Epithelial cell of prostate (primary cell): ENCODE data around the gene SPSB4.

Source experiments
- DNase-seq: peaks from one replicate; pipeline ENCODE4 v3.0.0-alpha.2; 2011; ENCODE audit warnings: low read depth, low spot score
- H3K27ac ChIP-seq: fragments of 450-650 bp; 2 replicates; pipeline ENCODE4 v1.5.1; 2017; ENCODE audit warnings: mild to moderate bottlenecking

The SPSB4 gene

DNA sequence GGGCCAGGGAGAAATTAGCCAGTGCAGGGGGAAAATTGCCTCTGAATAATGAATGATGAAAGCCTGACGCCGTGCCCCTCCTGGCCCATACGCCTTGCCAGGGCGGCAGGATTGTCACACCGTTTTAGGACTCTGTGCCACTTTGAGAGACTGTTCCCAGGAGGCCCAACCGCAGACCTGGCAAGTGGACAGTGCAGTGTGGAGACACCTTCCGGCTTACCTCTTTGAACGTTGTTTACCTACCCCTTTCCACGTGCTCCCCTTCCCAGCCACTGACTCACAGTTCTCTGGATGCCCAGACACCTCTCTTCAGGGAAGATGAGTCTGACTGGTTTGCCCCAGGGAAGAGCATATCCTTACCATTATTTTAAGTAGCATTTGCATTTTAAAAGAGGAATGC is 96.5 kb downstream of the SPSB4 start:
- no peak overlapping the region for H3K27ac ChIP-seq
- DNase-seq, result peak; percentile 64

GRCh38 chr3:141148169-141148568 is 97.0 kb downstream of the SPSB4 start:
- DNase-seq, result no peak
- H3K27ac ChIP-seq, result no peak overlapping the region

- no peak overlapping the region for H3K27ac ChIP-seq
- DNase-seq, result no peak
Measured at GRCh38 chr3:141148770-141149169, 97.6 kb downstream of the SPSB4 start.

- no peak for DNase-seq
- H3K27ac ChIP-seq, result no peak overlapping the region
Measured at GRCh38 chr3:141150081-141150830, 99.1 kb downstream of the SPSB4 start.

- no peak for DNase-seq
Measured at GRCh38 chr3:141150931-141151330, 99.8 kb downstream of the SPSB4 start.

GRCh38 chr3:141151439-141151838 is 100.3 kb downstream of the SPSB4 start:
- DNase-seq, result no peak
- no peak overlapping the region for H3K27ac ChIP-seq

More at GRCh38 chr3:141150931-141151330, 99.8 kb downstream of the SPSB4 start:
- no peak overlapping the region for H3K27ac ChIP-seq

- DNase-seq, result no peak
- H3K27ac ChIP-seq, result no peak overlapping the region
Measured at GRCh38 chr3:141152130-141152529, 101.0 kb downstream of the SPSB4 start.

DNA sequence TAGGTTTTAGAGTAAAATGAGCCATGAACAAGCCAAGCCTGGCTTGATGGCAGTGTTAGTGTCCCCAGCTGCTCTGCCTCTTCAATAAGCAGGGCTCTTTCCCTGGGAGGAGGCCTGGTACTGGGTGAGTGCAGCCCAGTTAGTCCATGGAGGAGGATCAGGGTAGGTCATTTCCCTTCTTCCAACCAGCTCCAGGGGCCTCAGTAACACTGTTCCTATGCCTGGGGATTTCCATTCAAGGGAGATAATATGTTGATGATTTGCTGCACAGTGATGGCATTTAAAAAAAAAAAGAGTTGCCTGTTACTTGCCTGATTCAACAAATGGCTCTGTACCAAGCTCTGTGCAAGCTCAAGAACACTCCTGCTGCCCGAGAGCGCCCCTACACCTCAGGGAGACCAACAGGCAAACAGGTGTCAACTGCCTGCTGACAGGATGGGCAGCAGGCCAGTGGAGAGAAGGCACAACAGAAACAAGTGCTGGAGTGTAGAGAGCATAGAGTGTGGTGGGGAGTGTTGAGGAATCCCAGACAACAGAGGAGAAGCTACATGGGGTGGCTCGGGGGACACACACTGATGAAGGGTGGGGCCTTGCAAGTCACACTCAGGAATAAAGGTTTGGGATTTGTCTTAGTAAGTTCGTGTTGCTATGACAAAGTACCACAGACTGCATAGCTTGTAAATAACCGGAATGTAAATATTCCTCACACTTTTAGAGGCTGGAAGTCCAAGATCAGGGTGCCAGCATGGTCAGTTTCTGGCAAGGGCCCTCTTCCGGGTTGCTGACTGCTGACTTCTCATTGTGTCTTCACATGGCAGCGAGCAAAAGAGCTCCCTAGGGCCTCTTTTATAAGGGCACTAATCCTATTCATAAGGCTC is 101.9 kb downstream of the SPSB4 start:
- H3K27ac ChIP-seq, result no peak overlapping the region
- DNase-seq, result no peak

DNA sequence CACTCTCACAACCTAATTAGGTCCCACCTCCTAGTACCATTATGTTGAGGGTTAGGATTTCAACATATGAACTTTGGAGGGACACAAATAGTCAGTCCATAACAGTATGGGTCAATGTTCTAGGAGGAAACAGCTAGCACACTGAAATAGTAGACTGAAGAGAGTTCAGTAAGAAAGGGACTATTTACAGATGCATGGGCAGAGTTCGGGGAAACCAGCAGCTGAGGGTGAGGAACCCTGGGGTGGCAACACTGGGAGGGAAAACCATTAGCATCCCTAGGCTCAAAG is 102.5 kb downstream of the SPSB4 start:
- H3K27ac ChIP-seq, result no peak overlapping the region
- DNase-seq, result no peak

- DNase-seq, result no peak
- H3K27ac ChIP-seq, result no peak overlapping the region
Measured at GRCh38 chr3:141164852-141165251, 113.7 kb downstream of the SPSB4 start.

- no peak overlapping the region for H3K27ac ChIP-seq
- no peak for DNase-seq
Measured at GRCh38 chr3:141167681-141168080, 116.5 kb downstream of the SPSB4 start.

DNA sequence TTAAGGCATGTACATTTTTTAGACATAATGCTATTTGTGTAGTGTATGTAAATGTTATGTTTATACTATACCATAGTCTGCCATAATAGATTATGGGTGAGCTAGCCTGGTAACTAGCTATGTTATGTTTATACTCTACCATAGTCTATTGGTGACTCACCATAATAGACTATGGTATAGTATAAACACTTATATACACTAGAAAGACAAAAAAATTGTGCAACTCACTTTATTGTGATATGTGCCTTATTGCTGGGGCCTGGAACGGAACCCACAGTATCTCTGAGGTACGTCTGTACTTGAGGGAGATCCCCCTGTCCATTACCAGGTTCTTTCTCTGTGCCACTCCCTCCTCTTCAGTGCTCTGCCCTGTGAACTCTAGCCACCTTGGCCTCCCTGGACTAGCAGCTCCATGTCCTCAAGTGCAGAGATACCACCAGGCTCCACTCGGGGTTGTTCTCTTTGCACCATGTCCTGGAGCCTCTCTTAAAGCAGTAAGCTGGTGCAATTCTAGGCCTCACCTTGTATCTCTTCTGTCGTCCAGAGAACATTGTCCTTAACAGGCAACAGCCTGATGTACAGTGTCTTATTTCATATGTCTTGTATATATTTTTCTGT is 119.6 kb downstream of the SPSB4 start:
- no peak for DNase-seq
- no peak overlapping the region for H3K27ac ChIP-seq

DNA sequence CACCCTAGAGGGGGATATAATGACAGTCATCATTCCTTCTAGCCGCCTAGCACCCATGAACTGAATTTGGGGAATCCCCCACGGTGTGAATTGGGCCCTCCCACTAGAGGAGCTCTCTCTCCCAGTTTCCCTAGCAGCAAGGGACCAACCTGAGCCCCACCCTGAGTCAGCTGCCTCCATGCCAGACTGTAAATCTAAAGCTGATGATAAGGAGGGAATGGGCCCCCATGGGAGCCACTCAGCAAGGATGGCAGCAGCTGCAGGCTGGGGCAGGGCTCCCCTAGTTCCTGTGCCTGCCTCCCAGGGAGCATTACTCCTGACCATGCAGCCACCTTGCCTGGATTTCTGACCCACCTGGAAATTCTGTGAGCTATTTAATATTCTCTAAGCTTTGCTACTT is 123.5 kb downstream of the SPSB4 start:
- H3K27ac ChIP-seq, result no peak overlapping the region
- DNase-seq, result no peak

GRCh38 chr3:141176775-141177174 is 125.6 kb downstream of the SPSB4 start:
- no peak for DNase-seq
- H3K27ac ChIP-seq, result no peak overlapping the region

DNA sequence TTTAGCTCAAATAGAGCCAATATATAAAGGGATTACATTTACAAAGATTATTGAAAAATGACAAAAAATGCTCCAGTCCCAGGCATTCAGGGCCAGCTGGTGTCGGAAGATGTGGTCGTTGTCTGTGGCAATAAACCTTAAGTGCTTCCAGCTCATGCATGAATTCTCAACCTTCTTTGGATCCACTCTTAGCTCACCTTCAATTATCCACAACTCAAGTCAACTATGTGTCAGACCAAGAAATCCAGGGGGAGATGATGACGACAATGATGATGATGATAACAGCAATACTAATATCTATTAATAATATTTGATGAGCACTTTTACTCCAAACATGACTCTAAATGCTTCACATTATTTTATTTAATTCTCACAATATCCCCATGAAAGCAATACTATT is 126.9 kb downstream of the SPSB4 start:
- H3K27ac ChIP-seq, result no peak overlapping the region
- DNase-seq, result no peak

DNA sequence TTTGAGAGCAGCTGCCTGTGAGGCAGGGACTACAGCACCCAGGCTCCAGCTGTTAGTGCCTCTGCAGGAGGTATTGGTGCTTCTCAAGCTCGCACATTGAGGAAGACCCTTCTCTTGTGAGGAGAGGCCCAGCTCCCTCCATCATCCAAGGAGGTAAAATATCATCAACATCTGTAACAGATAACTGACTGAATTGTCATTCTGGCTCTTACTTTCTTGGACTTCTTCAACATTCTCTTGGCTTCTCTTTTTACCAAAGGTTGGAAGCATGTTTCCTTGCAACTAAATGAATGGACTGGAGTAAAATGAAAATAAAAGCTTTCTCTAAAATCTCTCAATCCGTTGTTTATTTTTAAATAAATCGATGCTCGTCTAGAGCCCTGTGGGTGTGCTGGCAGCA is 127.4 kb downstream of the SPSB4 start:
- DNase-seq, result no peak
- H3K27ac ChIP-seq, result no peak overlapping the region

DNA sequence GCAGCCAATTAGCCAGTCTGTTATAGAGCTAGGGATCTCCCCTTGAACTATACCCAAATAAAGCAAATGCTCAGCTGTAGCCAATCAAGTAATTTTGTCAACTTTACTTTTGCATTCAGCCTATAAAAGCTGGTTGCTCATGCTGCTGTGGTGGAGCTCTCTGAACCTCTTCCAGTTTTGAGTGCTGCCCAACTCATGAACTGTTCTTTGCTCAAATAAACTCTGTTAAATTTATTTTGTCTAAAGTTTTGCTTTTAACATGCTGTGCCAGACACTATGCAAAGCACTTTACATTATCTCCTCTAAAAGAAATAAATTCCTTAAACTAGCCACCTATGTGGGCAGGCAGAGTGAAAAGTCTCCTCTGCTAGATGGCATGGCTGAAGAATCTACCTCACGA is 128.8 kb downstream of the SPSB4 start:
- no peak overlapping the region for H3K27ac ChIP-seq
- no peak for DNase-seq

DNA sequence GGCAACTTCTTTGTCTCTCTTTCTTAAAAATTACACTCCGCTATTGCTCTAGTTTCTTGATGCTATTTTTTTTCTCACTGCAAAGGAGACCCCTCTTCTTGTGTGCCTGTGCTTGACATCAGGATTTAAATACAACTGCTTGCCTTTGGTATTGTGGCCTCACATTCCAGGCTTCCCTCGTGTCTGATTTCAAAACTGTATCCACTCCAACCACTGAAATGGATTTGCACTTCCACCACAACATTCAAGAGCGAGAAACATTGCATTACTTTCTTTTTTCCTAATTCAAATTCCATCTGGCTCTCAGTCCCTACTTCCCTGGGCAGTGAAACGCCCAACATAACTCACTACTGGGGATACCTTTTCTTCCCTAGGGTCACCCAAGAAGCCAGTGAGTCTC is 130.0 kb downstream of the SPSB4 start:
- H3K27ac ChIP-seq, result no peak overlapping the region
- DNase-seq, result no peak

- DNase-seq, result no peak
- H3K27ac ChIP-seq, result no peak overlapping the region
Measured at GRCh38 chr3:141181819-141182218, 130.7 kb downstream of the SPSB4 start.

- no peak overlapping the region for H3K27ac ChIP-seq
- no peak for DNase-seq
Measured at GRCh38 chr3:141183606-141184005, 132.5 kb downstream of the SPSB4 start.

- H3K27ac ChIP-seq, result no peak overlapping the region
Measured at GRCh38 chr3:141184430-141184829, 133.3 kb downstream of the SPSB4 start.

More at GRCh38 chr3:141184430-141184829, 133.3 kb downstream of the SPSB4 start:
- peak; percentile 49 for DNase-seq
